Spleen (tissue), 11 donors: ENCODE results near the gene USH2A. TPM values are rescaled to one million over a fixed set of nuclear protein-coding genes. Genes with fewer than 3 reads are reported as not detected.

Experiments used
- DNase-seq: peaks from one replicate; pipeline ENCODE4 v3.0.0-alpha.2; 2020
- H3K27ac ChIP-seq, 8 donors: fragments of 200-600 bp; sonication (generic) in 7 of 8; 1 replicate in 4 of 8; 2 replicates in 4 of 8; pipeline versions ENCODE4 v1.5.0 to v1.8.0; 2016 to 2021; ENCODE audit warnings: inconsistent platforms in 4 of 8, mild to moderate bottlenecking in 4 of 8, moderate library complexity in 1 of 8
- H3K27me3 ChIP-seq, 7 donors: fragments of 200-600 bp; sonication (generic) in 6 of 7; replicated peaks in 1 of 7; 1 replicate in 4 of 7; 2 replicates in 3 of 7; pipeline versions ENCODE4 v1.5.0 to v1.8.0; 2016 to 2021; ENCODE audit warnings: inconsistent platforms in 3 of 7, mild to moderate bottlenecking in 1 of 7
- H3K36me3 ChIP-seq, 6 donors: fragments of 200-600 bp; sonication (generic) in 5 of 6; 1 replicate in 4 of 6; 2 replicates in 2 of 6; pipeline versions ENCODE4 v1.5.0 to v1.8.0; 2016 to 2021; ENCODE audit warnings: inconsistent platforms in 2 of 6
- H3K4me1 ChIP-seq, 6 donors: fragments of 200-600 bp; sonication (generic) in 5 of 6; 1 replicate in 3 of 6; 2 replicates in 3 of 6; pipeline versions ENCODE4 v1.5.0 to v1.8.0; 2016 to 2021; ENCODE audit warnings: inconsistent platforms in 3 of 6
- H3K4me3 ChIP-seq, 8 donors: fragments of 200-600 bp; sonication (generic) in 7 of 8; 1 replicate in 4 of 8; 2 replicates in 4 of 8; pipeline versions ENCODE4 v1.5.0 to v1.8.0; 2016 to 2021; ENCODE audit warnings: inconsistent platforms in 4 of 8, mild to moderate bottlenecking in 4 of 8, moderate library complexity in 2 of 8
- H3K9me3 ChIP-seq, 8 donors: fragments of 200-600 bp; sonication (generic) in 7 of 8; 1 replicate in 4 of 8; 2 replicates in 4 of 8; pipeline versions ENCODE4 v1.5.0 to v1.8.0; 2016 to 2021; ENCODE audit warnings: inconsistent platforms in 4 of 8
- POLR2A ChIP-seq, 3 donors: fragments of 450-650 bp; IDR thresholded peaks; one replicate each; pipeline ENCODE4 v1.5.1; 2017; ENCODE audit warnings: antibody characterized with exemption in 3 of 3, mild to moderate bottlenecking in 1 of 3
- POLR2AphosphoS5 ChIP-seq, 3 donors: sonication (generic); formaldehyde crosslinking; IDR thresholded peaks; one replicate each; pipeline ENCODE4 v1.5.1; 2017; ENCODE audit warnings: antibody characterized with exemption in 3 of 3
- WGBS, 5 donors: extraction: QIAGEN DNeasy Blood & Tissue Kit in 3 of 5; methylation state at CpG; one replicate each; pipeline versions ENCODE4 v1.1.5 to v1.1.7; 2013 to 2018; 5-methylcytosine and 5-hydroxymethylcytosine counted together
- intact Hi-C: fragments of 100-400 bp; cut with DNase I; formaldehyde crosslinking; loops from one replicate; pipeline ENCODE4 v1.15.0; 2023; ENCODE audit warnings: low total_unique reads
- polyA plus RNA-seq, 3 donors: library from polyadenylated mRNA; stranded (reverse); fragments of 200-250 nt; gene quantifications; one replicate each; pipeline ENCODE4 v1.2.1, GENCODE V29; 2013
- total RNA-seq, 7 donors: library from RNA; depleted of rRNA in 3 of 7; stranded (reverse); fragments of >200 nt in 3 of 7; fragmentation: NEBNext Ultra II Directional in 4 of 7; extraction: Animal tissue kit (Norgen Biotek cat#: 25700) in 4 of 7; gene quantifications; one replicate each; pipeline versions ENCODE4 v1.1.0 to v1.2.1, GENCODE V29; 2016 to 2021
- TF ChIP-seq, protein P1 (sequence below), 11 experiments: fragments of 200-600 bp in 7 of 11; fragments of 450-650 bp in 4 of 11; sonication (generic) in 4 of 11; IDR thresholded peaks in 8 of 11; conservative IDR thresholded peaks in 3 of 11; 1 replicate in 7 of 11; 2 replicates in 4 of 11; pipeline versions ENCODE4 v1.4.0 to v1.8.0; 2016 to 2021; ENCODE audit warnings: antibody characterized with exemption in 11 of 11, inconsistent platforms in 4 of 11, mild to moderate bottlenecking in 1 of 11
- donor health status: healthy with polysubstance abuse.
- donor health status: DM: no; HTN: no; CAD: no; lungs with moderate emphysema.
- donor health status: DM: no; HTN: no; CAD: no.
- donor health status: Bipolar disorder and iron deficiency.
- donor health status: healthy.
- donor health status: DM: no; HTN: no; CAD: no.
- donor health status: DM: yes; HTN: yes; CAD: no.

Gene USH2A
- total and polyA plus RNA-seq, 10 donors: under 0.01 TPM; not detected in 9

GRCh38 chr1:216119600-216119999, 303.6 kb downstream of the USH2A start:
- intact Hi-C loops: no loop called here
- no peak overlapping the region for H3K27ac ChIP-seq
- H3K9me3 ChIP-seq: no peaks in the 10 kb centered on the region
- no peak for DNase-seq
- no peaks in the 10 kb centered on the region for H3K36me3 ChIP-seq
- 30 to 50% (median 33%) methylated on average over 2 of the region's 2 CpGs for WGBS, 5 donors
- no peak for TF ChIP-seq POLR2AphosphoS5 (IDR thresholded peaks at IDR 0.05)
- TF ChIP-seq POLR2A (IDR thresholded peaks at IDR 0.05): no peak
- TF ChIP-seq, protein P1, sequence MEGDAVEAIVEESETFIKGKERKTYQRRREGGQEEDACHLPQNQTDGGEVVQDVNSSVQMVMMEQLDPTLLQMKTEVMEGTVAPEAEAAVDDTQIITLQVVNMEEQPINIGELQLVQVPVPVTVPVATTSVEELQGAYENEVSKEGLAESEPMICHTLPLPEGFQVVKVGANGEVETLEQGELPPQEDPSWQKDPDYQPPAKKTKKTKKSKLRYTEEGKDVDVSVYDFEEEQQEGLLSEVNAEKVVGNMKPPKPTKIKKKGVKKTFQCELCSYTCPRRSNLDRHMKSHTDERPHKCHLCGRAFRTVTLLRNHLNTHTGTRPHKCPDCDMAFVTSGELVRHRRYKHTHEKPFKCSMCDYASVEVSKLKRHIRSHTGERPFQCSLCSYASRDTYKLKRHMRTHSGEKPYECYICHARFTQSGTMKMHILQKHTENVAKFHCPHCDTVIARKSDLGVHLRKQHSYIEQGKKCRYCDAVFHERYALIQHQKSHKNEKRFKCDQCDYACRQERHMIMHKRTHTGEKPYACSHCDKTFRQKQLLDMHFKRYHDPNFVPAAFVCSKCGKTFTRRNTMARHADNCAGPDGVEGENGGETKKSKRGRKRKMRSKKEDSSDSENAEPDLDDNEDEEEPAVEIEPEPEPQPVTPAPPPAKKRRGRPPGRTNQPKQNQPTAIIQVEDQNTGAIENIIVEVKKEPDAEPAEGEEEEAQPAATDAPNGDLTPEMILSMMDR (IDR thresholded peaks at IDR 0.05 in 8 of 11, conservative IDR thresholded peaks at IDR 0.05 in 3 of 11): peak in 1 of 11 experiments; percentile 13
- no peaks in the 10 kb centered on the region for H3K4me1 ChIP-seq
- no peaks in the 10 kb centered on the region for H3K27me3 ChIP-seq
- H3K4me3 ChIP-seq: no peak overlapping the region

DNA sequence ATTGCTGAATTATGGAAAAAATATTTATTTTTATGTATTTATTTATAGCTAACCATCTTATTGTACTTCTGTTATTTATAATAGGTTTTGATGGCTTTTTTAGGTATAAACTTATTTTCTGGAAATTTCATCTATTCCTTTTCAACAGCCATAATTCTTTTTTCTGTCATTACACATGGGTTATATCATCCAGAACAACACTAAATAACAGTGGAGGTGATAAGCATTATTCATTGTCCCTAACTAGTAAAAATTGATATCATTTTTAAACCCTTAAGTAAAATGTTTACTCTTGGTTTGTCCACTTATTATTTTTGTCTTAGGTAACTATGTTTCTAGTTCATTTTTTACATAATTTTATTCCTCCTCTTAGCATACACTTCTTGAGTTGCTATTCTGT, 309.1 kb downstream of the USH2A start:
- intact Hi-C loops: no loop called here
- Histone ChIP-seq H3K4me1 (no peaks in the 10 kb centered on the region), H3K4me3 (no peak overlapping the region), H3K36me3 (no peaks in the 10 kb centered on the region), H3K9me3 (no peaks in the 10 kb centered on the region), H3K27me3 (no peaks in the 10 kb centered on the region), H3K27ac (no peak overlapping the region)
- DNase-seq: no peak
- TF ChIP-seq POLR2A (IDR thresholded peaks at IDR 0.05): no peak
- no peak for TF ChIP-seq POLR2AphosphoS5 (IDR thresholded peaks at IDR 0.05)
- TF ChIP-seq, protein P1 (IDR thresholded peaks at IDR 0.05 in 8 of 11, conservative IDR thresholded peaks at IDR 0.05 in 3 of 11): no peak

DNA sequence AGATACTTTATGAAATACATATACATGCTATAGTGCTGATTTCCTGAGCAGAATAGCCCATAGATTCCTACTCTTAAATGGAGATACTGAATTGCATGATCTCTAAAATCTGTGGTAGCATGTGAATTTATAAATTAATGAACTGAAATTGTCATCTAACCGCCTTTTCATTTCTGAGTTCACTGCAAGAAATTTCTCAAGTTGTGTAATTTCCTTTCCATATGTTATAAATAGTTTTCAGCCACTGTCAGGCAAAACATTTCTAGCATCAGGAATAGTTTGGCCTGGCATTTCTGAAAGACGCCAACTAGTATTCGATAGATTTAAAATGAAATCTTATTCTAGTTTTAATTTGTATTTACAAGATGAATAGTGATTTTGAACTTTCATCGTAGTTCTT, 310.1 kb downstream of the USH2A start:
- TF ChIP-seq POLR2AphosphoS5 (IDR thresholded peaks at IDR 0.05): no peak
- TF ChIP-seq, protein P1 (IDR thresholded peaks at IDR 0.05 in 8 of 11, conservative IDR thresholded peaks at IDR 0.05 in 3 of 11): no peak
- no peak for TF ChIP-seq POLR2A (IDR thresholded peaks at IDR 0.05)
- no peak overlapping the region for H3K27ac ChIP-seq
- H3K9me3 ChIP-seq: no peaks in the 10 kb centered on the region
- no peaks in the 10 kb centered on the region for H3K27me3 ChIP-seq
- intact Hi-C loops: no loop called here
- no peak for DNase-seq
- H3K36me3 ChIP-seq: no peaks in the 10 kb centered on the region
- no peak overlapping the region for H3K4me3 ChIP-seq
- no peaks in the 10 kb centered on the region for H3K4me1 ChIP-seq
- 73 to 88% (median 76%) methylated on average over 4 of the region's 4 CpGs for WGBS, 5 donors

DNA sequence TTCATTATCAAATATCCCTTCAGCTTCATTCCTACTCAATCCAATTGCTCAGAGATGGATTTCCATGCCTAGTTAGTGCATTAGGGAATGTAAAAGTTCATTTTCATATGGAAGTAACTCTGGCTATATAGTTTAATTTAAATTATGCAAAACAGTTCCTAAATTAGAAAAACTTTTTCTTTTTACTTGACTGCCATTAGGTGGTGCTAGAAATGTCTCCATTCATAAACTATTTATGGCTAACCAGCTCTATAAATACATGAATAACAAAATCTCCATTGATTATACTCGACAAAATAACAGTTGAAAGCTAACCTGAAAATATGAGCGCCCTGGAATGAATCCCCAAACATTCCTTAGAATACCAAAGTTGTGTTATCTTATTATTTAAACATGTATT, 311.4 kb downstream of the USH2A start:
- intact Hi-C loops: no loop called here
- DNase-seq: no peak
- Histone ChIP-seq H3K4me3 (no peak overlapping the region), H3K4me1 (no peaks in the 10 kb centered on the region), H3K27ac (no peak overlapping the region), H3K9me3 (no peaks in the 10 kb centered on the region), H3K27me3 (no peaks in the 10 kb centered on the region), H3K36me3 (no peaks in the 10 kb centered on the region)
- TF ChIP-seq, protein P1 (IDR thresholded peaks at IDR 0.05 in 8 of 11, conservative IDR thresholded peaks at IDR 0.05 in 3 of 11): no peak
- no peak for TF ChIP-seq POLR2A (IDR thresholded peaks at IDR 0.05)
- no peak for TF ChIP-seq POLR2AphosphoS5 (IDR thresholded peaks at IDR 0.05)
- 64 to 83% (median 66%) methylated on average over 2 of the region's 2 CpGs for WGBS, 5 donors
